Body of pancreas (tissue), 4 donors: ENCODE results near the gene FANCF. TPM values are rescaled to one million over a fixed set of nuclear protein-coding genes. Genes with fewer than 3 reads are reported as not detected.

Source experiments
- ATAC-seq: fragments of 150-250 bp; one replicate; pipeline ENCODE4 v1.9.1; 2016
- DNase-seq, 4 donors: peaks; one replicate each; pipeline ENCODE4 v3.0.0-alpha.2; 2019
- H3K27ac ChIP-seq, 4 donors: fragments of 200-600 bp; sonication (generic); 1 replicate in 3 of 4; 2 replicates in 1 of 4; pipeline versions ENCODE4 v1.5.1 to v1.6.1; 2016 to 2019; ENCODE audit warnings: mild to moderate bottlenecking in 1 of 4, mixed read lengths in 1 of 4, moderate library complexity in 1 of 4
- H3K27me3 ChIP-seq, 2 donors: fragments of 200-600 bp; sonication (generic); one replicate each; pipeline ENCODE4 v1.6.0; 2016; ENCODE audit warnings: mild to moderate bottlenecking in 1 of 2
- H3K36me3 ChIP-seq, 2 donors: fragments of 200-600 bp; sonication (generic); replicated peaks in 1 of 2; 2 replicates each; pipeline ENCODE4 v1.5.1; 2016; ENCODE audit warnings: low read depth in 2 of 2; ENCODE audit not compliant: insufficient read depth in 1 of 2
- H3K4me1 ChIP-seq: fragments of 200-600 bp; sonication (generic); one replicate; pipeline ENCODE4 v1.6.0; 2016
- H3K4me3 ChIP-seq, 2 donors: fragments of 200-600 bp; sonication (generic); 1 replicate in 1 of 2; 2 replicates in 1 of 2; pipeline ENCODE4 v1.5.1; 2016 to 2019
- H3K9me3 ChIP-seq, 3 donors: fragments of 200-600 bp; sonication (generic); 1 replicate in 2 of 3; 2 replicates in 1 of 3; pipeline ENCODE4 v1.5.1; 2016
- POLR2A ChIP-seq, 3 donors: fragments of 450-650 bp; IDR thresholded peaks; one replicate each; pipeline ENCODE4 v1.6.1; 2016; ENCODE audit warnings: antibody characterized with exemption in 3 of 3, mild to moderate bottlenecking in 2 of 3
- WGBS, 2 donors: methylation state at CpG; one replicate each; pipeline ENCODE4 v1.1.5; 2017; 5-methylcytosine and 5-hydroxymethylcytosine counted together
- intact Hi-C: fragments of 100-400 bp; cut with DNase I; formaldehyde crosslinking; loops from one replicate; pipeline ENCODE4 v1.15.1; 2023
- total RNA-seq, 2 donors: library from RNA; depleted of rRNA; stranded (reverse); fragments of >200 nt; gene quantifications; one replicate each; pipeline ENCODE4 v1.1.0, GENCODE V29; 2016
- TF ChIP-seq, protein P1 (sequence below), 7 experiments: fragments of 450-650 bp in 4 of 7; fragments of 200-600 bp in 3 of 7; sonication (generic) in 3 of 7; IDR thresholded peaks; one replicate each; pipeline ENCODE4 v1.5.1; 2016 to 2019; ENCODE audit warnings: antibody characterized with exemption in 7 of 7

The FANCF gene
- total RNA-seq, result 10 to 100 TPM in 1 of 2 donors, 1 to 10 TPM in 1; 9.6 to 10.9 TPM

GRCh38 chr11:22625448-22626287 lies at the start of gene FANCF:
TSS of gene FANCF (minus strand) at chr11:22625823. CDS start at chr11:22625810, 13 bp downstream.
- DNase-seq (peak; percentile 96 to 99 (median 97)), ATAC-seq (peak; percentile 98)
- TF ChIP-seq POLR2A (IDR thresholded peaks at IDR 0.05), result peak; percentile 64 to 84 (median 74)
- TF ChIP-seq, protein P1, sequence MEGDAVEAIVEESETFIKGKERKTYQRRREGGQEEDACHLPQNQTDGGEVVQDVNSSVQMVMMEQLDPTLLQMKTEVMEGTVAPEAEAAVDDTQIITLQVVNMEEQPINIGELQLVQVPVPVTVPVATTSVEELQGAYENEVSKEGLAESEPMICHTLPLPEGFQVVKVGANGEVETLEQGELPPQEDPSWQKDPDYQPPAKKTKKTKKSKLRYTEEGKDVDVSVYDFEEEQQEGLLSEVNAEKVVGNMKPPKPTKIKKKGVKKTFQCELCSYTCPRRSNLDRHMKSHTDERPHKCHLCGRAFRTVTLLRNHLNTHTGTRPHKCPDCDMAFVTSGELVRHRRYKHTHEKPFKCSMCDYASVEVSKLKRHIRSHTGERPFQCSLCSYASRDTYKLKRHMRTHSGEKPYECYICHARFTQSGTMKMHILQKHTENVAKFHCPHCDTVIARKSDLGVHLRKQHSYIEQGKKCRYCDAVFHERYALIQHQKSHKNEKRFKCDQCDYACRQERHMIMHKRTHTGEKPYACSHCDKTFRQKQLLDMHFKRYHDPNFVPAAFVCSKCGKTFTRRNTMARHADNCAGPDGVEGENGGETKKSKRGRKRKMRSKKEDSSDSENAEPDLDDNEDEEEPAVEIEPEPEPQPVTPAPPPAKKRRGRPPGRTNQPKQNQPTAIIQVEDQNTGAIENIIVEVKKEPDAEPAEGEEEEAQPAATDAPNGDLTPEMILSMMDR (IDR thresholded peaks at IDR 0.05), result no peak
- Histone ChIP-seq H3K4me1 (peaks cover 33% of the 10 kb centered on the region), H3K4me3 (peak within 1 kb of the TSS; percentile 68 to 84), H3K27ac (peak within 1 kb of the TSS; percentile 94 to 100 (median 96)), H3K9me3 (no peaks in the 10 kb centered on the region), H3K36me3 (no peaks in the 10 kb centered on the region), H3K27me3 (no peaks in the 10 kb centered on the region)
- intact Hi-C loops, result no loop called here
- 0% methylated on average over 26 to 44 of the region's 55 CpGs for whole genome bisulfite sequencing, 2 donors

- TF ChIP-seq POLR2A (IDR thresholded peaks at IDR 0.05), result peak in 2 of 3 donors; percentile 47 to 48
- TF ChIP-seq, protein P1 (IDR thresholded peaks at IDR 0.05), result no peak
- Histone ChIP-seq H3K27ac (peak overlapping the region; percentile 74 to 91 (median 84)), H3K27me3 (no peaks in the 10 kb centered on the region)
Observed at GRCh38 chr11:22674470-22675439, 49.1 kb upstream of the FANCF start.

DNA sequence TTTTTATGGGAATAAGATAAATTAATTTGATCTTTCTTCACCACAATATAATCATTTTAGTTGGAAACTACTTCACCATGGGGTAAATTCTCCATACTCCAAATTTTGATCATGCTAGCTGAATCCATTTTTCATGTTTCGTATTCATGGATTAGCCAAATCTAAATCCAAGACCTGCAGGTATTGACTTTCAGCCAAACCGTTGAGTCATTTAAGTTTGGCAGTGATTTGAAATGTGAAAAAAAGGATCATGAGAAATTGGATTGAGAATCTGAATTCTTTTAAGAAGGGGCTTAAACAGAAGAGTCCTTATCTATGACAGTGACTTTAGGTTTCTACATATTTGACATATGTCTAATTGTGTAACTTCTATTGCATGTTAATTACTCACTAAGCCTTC lies 46.1 kb upstream of the FANCF start:
- Histone ChIP-seq H3K36me3 (no peaks in the 10 kb centered on the region), H3K9me3 (no peaks in the 10 kb centered on the region), H3K27me3 (no peaks in the 10 kb centered on the region), H3K4me1 (peaks cover 70% of the 10 kb centered on the region), H3K4me3 (no peak overlapping the region), H3K27ac (peak overlapping the region; percentile 17 to 56 (median 30))
- TF ChIP-seq, protein P1 (IDR thresholded peaks at IDR 0.05), result no peak
- TF ChIP-seq POLR2A (IDR thresholded peaks at IDR 0.05), result no peak
- DNase-seq (peak in 2 of 4 donors; percentile 36 to 43), ATAC-seq (no peak)
- intact Hi-C loops, result no loop called here
- WGBS, 2 donors, result 15 to 20% methylated on average over 2 of the region's 2 CpGs

More at GRCh38 chr11:22674470-22675439, 49.1 kb upstream of the FANCF start:
- peaks cover 69% of the 10 kb centered on the region for H3K4me1 ChIP-seq
- intact Hi-C loops, result no loop called here
- DNase-seq (peak; percentile 59 to 87 (median 76)), ATAC-seq (peak; percentile 94)
- WGBS, 2 donors, result 9 to 30% methylated on average over 4 of the region's 4 CpGs
- no peaks in the 10 kb centered on the region for H3K36me3 ChIP-seq
- H3K4me3 ChIP-seq, result no peak overlapping the region
- H3K9me3 ChIP-seq, result no peaks in the 10 kb centered on the region

GRCh38 chr11:22670830-22671229 lies 45.2 kb upstream of the FANCF start:
- ATAC-seq, result peak; percentile 26
- H3K4me1 ChIP-seq, result peaks cover 60% of the 10 kb centered on the region
- intact Hi-C loops, result no loop called here
- peak overlapping the region in 2 of 4 donors; percentile 43 to 56 for H3K27ac ChIP-seq
- no peak overlapping the region for H3K4me3 ChIP-seq
- H3K36me3 ChIP-seq, result no peaks in the 10 kb centered on the region
- TF ChIP-seq, protein P1 (IDR thresholded peaks at IDR 0.05), result peak in 6 of 7 experiments; percentile 20 to 78 (median 68)
- no peak for TF ChIP-seq POLR2A (IDR thresholded peaks at IDR 0.05)
- DNase-seq, result no peak
- WGBS, 2 donors, result 31 to 32% methylated on average over 1 of the region's 1 CpG
- no peaks in the 10 kb centered on the region for H3K9me3 ChIP-seq
- no peaks in the 10 kb centered on the region for H3K27me3 ChIP-seq
